Middle frontal gyrus (tissue), 1 donor: ENCODE results near the gene DCAF5.
"Not testable (repeated sequence)": the region's sequence is repeated elsewhere in the genome, so short reads cannot be mapped to it uniquely, and the experiment has no call there.

Experiments used
- DNase-seq: peaks from one replicate; pipeline ENCODE4 v3.0.0-alpha.2; 2015; ENCODE audit warnings: low spot score; ENCODE audit errors: extremely low spot score

Gene DCAF5, protein sequence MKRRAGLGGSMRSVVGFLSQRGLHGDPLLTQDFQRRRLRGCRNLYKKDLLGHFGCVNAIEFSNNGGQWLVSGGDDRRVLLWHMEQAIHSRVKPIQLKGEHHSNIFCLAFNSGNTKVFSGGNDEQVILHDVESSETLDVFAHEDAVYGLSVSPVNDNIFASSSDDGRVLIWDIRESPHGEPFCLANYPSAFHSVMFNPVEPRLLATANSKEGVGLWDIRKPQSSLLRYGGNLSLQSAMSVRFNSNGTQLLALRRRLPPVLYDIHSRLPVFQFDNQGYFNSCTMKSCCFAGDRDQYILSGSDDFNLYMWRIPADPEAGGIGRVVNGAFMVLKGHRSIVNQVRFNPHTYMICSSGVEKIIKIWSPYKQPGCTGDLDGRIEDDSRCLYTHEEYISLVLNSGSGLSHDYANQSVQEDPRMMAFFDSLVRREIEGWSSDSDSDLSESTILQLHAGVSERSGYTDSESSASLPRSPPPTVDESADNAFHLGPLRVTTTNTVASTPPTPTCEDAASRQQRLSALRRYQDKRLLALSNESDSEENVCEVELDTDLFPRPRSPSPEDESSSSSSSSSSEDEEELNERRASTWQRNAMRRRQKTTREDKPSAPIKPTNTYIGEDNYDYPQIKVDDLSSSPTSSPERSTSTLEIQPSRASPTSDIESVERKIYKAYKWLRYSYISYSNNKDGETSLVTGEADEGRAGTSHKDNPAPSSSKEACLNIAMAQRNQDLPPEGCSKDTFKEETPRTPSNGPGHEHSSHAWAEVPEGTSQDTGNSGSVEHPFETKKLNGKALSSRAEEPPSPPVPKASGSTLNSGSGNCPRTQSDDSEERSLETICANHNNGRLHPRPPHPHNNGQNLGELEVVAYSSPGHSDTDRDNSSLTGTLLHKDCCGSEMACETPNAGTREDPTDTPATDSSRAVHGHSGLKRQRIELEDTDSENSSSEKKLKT

DNA sequence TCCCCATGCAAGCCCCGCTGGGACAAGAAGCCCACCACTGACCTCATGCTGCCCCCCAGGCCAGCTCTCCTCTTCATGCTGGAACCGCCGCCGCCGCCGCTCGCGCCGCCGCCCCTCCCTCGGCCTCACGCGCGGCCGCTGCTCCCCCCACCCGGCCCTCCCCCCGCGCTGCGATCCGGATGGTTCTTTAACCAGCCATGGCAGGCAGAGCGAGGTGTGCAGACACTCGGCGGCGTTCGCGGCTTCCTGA lies at the start of gene DCAF5:
DCAF5 (minus strand) TSS at position 218 of the 250 bp plus-strand sequence; CDS start at position 77, 141 bp downstream.
- DNase-seq, result no peak

DNA sequence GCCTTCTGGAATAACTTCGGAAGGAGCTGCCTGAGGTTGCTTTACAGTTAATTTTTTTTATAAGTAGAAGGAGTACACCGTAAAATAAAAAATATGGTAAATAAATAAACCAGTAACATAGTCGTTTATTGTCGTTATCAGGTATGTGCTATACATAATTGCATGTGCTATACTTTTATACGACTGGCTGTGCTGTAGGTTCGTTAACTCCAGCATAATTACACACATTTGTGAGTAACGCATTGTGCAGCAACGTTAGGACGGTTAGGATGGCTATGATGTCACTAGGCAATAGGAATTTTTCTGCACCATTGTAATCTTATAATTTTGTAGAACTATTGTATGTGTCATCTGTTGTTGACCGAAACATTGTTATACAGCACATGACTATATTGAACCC lies 46.9 kb upstream of the DCAF5 start:
- no peak for DNase-seq

DNA sequence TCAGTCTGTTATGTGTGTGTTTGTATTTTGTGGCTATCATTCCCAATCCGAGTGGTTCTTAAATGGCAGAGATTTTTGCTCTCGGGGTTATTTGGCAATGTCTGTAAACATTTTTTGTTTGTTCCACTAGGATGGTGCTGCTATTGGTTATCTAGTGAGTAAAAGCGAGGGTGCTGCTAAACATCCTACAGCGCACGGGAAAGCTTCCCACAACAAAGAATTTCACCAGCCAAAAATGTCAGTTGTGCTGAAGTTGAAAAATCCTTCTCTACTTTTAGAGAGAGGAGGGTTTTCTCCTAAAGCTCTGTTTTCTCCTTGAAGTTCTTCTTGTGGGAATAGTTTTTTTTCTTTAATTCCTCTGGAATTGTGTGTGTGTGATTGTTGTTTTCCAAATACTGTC lies 40.8 kb upstream of the DCAF5 start:
- DNase-seq, result no peak

DNA sequence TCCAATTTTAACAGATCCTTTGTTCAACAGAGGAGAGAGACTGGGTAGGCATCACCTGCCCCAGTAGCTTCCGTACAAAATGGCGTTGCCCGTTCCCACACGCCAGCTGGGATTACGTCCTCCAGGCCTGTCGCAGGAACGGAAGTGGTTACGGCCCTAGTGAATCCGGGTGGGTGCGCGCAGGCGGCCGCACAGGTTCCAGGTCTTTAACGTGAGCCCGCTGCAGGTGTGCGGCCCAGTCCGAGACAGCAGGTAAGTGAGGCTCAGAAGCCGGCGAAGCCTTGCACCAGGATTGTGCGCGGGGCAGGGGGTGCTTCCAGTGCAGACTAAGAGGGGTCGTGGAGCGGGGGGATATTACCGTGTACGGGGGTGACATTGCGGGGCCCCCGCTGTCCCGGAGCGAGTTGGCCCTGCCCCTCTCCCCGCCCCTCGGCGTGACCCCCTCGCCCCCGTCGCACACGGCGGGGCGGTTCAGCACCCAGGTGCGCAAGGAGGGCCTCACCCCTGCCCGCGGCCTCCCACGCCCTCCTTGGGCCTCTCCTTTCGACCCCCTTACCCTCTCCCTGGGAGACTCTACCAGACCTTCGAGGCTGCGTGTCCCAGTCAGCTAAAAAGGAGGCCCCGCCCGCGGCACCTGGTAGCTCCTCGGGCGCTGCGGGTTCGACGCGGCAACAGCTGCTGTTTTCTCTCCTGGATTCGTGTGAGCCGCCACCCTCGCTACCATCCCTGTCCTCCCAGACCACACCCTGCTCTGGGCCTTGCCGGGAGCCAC lies 38.6 kb upstream of the DCAF5 start, which contains the start of gene EXD2:
EXD2 (plus strand) TSS at position 159 of the 772 bp plus-strand sequence. CDS start 17,973 bp downstream, outside the sequence.
- peak; percentile 88 for DNase-seq

DNA sequence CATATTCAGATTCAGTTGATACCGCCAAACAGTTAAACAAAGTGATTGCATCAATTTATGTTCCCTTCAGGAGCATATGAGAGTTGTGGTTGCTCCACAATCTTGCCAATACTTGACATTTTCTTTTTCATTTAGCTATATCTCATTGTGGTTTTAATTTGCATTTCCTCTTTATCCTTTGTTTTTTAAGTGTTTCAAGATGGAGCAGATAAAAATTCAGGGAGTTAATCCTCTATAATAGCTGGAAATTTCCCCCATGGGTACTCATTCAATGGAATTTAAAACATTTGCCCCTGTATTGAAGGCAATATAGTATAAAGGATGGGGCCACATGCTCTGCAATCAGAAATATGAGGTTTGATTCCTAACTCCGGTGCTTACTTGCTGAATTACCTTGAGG lies 37.3 kb upstream of the DCAF5 start:
- no peak for DNase-seq

DNA sequence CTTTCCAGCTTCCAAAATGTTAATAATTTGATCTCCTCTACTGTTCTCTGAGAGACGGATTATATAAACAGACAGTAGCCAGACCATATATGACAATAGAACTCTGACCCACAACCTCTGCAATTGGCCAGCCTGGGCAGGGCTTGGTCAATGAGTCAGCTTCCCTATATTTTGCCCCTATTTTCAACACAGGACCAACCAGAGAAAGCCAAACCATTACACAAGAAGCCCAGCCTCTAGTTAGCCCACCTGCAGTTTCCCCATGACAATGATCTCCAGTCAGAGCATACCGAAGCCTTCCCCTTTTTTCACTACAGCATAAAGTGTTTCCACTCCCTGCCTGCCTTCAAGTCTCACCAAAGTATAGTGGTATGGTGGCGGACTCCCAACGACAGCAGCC lies 30.8 kb upstream of the DCAF5 start:
- DNase-seq, result no peak

DNA sequence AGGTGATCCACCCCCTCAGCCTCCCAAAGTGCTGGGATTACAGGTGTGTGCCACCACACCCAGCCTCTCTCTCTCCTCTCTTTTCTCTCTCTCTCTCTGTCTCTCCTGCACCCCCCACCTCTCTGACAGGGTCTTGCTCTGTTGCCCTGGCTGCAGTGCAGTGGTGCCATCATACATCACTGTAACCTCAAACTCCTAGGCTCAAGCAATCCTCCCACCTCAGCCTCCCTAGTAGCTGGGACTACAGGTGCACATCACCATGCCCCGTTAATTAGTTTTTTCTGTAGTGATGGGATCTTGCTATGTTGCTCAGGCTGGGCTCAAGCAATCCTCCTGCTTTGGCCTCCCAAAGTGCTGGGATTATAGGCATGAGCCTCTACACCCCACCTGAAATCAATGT lies 29.7 kb upstream of the DCAF5 start:
- not testable (repeated sequence) for DNase-seq

DNA sequence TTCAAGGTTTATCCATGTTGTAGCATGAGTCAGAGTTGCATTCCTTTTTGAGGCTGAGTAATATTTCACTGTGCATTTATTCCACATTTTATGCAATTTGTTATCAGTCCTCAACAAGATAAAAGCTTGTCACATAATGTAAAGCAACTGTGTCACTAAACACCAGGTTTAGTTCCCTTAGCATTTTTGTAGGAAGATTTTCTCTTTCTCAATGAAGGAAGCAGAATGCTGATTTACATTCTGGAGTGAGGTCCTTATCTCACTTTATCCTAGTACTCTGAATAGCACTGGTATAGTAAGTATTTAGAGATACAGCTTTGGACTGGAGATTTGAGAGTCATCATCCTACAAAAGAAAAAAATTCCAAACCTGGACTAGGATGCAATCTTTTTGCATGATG lies 28.6 kb upstream of the DCAF5 start:
- no peak for DNase-seq

DNA sequence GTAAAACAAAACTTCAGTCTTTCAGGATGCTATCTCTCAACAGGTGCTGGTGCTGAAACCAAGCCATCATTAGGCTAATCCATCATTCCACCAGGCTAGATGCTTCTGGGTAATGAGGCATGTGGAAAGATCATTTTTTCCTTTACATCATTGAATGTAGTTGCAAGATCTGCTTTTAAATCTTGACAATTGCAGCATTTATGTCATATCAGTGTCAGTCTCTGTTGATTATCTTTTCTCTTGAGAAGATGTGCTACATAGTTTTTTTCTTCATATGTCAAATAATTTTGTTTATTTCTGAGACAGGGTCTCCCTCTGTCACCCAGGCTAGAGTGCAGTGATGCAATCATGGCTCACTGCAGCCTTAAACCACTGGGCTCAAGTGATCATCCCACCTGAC lies 22.2 kb upstream of the DCAF5 start:
- no peak for DNase-seq

DNA sequence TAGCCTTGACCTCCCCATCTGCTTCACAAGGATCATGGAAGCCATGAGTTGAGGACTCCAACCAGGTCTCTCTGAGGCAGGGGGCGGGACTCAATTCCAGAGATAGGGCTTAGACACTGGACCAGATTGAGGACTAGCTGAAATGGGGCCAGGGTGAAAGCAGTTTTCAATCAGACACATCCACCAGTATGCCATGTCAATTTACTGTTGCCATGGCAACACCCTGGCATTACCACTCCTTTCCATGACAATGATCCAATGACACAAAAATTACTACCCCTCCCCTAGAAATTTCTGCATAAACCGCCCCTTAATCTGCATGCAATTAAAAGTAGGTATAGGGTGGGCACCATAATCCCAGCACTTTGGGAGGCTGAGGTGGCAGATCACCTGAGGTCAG lies 18.6 kb upstream of the DCAF5 start:
- no peak for DNase-seq

DNA sequence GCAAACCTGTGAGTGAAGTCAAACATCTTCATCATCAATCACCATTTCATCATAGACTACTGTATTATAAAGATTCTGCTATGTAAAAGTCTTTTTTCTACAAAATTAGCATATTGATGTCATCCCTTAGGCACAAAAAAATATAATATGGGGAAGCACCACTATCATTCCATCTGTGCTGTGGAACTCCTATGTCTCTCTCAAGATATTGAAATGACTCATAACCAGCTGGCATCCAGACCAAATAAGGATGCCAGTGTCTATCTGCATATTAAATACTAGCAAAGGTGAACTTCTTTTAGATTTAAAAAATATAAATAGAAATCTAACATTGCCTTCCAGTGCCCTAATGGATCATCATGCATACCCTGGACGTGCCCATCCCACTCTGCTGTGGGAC lies 17.9 kb upstream of the DCAF5 start:
- peak; percentile 33 for DNase-seq

DNA sequence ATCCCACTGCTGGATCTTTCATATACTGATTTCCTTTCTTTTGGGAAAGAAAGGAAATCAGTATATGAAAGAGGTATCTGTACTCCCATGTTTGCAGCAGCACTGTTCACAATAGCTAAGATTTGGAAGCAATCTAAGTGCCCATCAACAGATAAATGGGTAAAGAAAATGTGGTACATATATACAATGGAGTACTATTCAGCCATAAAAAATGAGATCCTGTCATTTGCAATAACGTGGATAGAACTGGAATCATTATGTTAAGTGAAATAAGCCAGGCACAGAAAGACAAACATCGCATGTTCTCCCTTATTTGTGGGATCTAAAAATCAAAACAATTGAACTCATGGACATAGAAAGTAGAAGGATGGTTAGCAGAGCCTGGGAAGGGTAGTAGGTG lies 12.9 kb upstream of the DCAF5 start:
- not testable (repeated sequence) for DNase-seq

DNA sequence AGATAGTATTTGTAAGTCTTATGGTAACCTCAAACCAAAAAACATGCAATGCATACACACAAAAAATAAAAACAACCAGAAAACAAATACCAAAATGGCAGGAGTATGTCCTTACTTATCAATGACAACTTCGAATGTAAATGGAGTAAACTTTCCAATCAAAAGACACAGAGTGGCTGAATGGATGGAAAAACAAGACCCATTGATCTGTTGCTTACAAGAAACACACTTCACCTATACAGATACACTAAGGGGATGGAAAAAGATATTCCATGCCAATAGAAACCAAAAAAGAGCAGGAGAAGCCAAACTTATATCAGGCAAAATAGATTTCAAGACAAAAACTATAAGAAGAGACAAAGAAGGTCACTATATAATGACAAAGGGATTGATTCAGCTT lies 8.7 kb upstream of the DCAF5 start:
- DNase-seq, result no peak

DNA sequence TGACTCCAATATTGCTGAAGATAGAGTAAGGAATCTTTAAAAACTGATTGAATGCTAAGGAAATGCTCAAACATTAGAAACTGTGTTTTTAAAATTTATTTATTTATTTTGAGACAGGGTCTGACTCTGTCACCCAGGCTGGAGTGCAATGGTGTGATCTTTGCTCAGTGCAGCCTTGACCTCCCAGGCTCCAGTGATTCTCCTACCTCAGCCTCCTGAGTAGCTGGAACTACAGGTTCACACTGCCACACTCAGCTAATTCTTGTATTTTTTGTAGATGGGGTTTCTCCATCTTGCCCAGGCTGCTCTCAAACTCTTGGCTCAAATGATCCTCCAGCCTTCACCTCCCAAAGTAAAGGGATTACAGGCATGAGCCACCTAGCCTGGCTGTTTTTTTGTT lies 3.3 kb upstream of the DCAF5 start:
- DNase-seq, result no peak

DNA sequence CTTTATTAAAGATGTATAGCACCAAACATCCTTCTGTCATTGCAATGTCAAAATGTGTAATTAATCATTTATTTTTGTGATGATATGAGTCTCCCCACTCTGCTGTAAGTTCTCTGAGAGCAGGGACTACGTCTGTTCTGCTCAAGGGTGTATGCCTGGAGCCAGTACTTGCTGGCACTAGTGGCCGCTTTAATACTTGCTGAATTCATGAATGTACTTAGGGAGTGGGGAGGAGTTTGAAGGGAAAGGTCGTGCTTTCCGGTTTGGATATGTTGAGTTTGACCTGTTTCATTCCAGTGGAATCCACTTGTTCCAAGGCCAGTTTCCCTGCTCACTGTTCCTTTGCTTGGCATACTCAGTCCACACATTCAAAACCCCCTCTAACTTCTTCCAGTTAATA lies 1.9 kb upstream of the DCAF5 start:
- no peak for DNase-seq

DNA sequence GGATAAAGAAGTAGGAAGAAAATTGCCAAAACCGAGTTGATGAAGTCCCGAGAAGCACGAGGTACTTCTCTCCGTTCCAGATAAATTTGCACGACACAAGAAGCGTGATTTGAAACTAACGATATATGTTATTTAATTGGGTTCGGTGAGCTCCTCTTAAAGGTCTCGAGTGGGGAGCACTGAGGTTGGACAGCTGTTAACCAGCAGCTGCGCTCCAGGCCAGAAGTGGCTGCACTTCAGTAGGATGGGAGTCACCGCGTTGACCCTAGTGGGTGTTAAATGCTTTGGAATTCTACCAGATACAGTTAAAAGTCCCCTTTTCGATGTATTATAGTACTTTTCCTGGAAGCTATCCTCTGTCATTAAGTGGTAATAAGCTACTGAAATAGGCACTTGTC lies 953 bp upstream of the DCAF5 start:
- DNase-seq, result no peak

DNA sequence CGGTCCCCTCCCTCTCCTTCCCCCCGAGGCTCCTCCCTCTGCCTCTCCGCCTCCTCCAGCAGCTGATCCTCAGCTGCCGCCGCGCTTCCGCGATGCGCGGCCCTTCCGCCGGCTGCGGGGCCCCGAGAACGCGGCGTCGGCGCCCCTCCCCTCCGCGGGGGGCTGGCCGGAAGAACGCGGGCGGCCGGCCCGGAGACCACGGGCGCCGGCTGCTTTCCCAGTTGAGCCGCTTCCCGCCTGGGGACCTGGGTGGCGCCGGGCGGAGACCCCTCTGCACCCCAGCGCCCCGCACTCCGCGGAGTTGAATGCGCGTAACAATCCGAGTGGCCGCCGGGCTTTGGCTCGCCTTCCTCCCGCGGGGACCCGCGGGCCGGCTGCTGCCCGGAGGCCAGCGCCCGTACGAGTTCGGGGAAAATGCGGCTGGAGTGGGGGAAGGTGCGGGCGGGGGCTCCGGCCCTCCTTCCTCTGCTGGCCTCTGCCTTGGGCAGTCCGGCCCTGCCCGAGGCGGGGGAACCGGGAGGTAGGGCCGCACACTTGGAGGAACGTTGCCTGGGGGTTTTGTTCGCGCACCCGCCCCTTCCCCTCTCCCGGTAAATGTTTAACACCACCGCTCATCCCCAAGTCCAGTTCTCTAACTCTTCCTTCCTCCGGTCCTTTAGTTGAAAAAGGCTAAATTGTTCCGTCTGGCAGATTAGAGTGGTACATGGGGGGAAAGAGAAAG lies 393 bp upstream of the DCAF5 start:
- DNase-seq, result peak; percentile 71

DNA sequence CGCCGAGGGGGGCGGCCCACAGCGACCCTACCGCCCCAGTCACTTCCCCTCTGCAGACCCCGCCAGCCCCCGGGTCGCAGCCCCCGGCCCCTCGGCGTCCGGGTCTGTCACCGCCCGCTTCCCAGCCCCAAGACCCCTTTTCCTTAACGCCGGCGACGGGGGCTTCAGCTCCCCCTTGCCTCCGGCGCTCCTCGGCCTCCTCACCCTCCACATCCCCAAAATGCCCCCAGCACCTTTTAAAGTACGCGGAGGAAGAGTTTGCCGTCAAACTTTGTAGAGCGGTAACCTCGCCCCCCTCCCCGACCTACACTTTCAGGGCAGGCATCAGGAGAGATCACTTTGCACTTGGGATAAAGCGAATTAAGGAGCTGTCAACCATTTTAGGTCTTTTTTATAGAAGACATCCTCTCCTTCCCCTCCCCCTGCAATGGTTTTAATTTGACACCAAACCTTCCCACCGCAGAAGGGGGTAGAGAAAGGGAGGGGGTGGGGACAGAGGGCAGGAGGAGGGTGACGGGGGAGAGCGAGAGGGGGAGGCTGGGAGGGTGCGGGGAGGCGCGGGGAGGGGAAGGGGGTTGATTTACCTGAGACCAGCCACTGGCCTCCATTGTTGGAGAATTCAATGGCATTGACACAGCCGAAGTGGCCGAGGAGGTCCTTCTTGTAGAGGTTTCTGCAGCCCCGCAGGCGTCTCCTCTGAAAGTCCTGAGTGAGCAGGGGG lies 578 bp downstream of the DCAF5 start:
- no peak for DNase-seq

DNA sequence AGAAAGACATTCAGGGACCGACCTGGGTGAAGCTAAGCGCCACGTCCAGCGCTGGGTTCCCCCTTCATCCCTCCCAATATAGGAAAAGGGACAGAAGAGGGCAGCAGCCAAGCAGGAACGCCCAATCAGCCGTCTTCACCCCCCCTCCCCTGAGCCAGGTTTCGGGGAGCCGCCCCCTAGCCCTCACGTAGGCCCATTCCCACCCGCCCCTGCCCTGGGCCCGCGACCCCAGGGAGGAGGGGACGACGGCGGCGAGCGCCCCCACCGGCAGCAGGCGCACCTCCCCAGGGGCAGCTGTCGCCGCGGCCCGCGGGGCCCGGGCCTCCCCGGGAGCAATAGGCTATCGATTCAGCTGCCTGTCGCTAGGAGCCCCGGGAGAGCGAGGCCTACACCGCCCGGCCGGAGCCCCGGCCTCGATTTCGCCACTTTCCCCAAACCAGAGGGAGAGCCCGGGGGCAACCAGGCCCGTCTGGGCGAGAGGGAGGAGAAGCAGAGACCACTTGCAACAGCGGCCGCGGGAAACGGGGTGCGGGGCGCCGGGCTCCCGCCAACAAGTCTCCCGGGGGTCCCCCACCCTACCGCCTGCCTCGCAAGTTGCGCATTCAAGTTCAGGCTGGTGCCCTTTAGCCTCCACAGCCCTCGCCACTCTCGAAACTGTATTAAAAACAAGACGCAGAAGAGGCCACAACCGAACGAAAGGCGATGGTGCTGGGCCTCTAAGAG lies 1.3 kb downstream of the DCAF5 start:
- DNase-seq, result no peak
